HG03108 (cell line): Measurements from ENCODE around the gene SMIM14.
"Not testable (repeated sequence)": the region's sequence is repeated elsewhere in the genome, so short reads cannot be mapped to it uniquely, and the experiment has no call there.

Experiments used
- ATAC-seq: cut with Tn5 transposase; IDR thresholded peaks from one replicate; pipeline ENCODE4 v1.9.1; 2021; ENCODE audit warnings: moderate library complexity; ENCODE audit not compliant: unreplicated experiment

SMIM14 gene

DNA sequence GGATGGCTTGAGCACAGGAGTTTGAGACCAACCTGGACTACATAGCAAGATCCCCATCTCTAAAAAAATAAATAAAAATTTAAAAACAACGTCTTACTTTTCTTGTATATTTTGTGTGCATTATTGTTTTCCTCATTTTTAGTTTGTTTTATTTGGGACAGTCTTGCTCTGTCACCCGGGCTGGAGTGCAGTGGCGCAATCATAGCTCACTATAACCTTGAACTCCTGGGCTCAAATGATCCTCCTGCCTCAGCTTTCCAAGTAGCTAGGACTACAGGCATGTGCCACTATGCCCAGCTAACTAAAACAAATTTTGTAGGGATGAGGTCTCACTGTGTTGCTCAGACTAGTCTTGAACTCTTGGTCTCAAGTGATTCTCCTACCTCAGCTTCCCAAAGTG, 9.5 kb upstream of the SMIM14 start:
- ATAC-seq, result no peak

DNA sequence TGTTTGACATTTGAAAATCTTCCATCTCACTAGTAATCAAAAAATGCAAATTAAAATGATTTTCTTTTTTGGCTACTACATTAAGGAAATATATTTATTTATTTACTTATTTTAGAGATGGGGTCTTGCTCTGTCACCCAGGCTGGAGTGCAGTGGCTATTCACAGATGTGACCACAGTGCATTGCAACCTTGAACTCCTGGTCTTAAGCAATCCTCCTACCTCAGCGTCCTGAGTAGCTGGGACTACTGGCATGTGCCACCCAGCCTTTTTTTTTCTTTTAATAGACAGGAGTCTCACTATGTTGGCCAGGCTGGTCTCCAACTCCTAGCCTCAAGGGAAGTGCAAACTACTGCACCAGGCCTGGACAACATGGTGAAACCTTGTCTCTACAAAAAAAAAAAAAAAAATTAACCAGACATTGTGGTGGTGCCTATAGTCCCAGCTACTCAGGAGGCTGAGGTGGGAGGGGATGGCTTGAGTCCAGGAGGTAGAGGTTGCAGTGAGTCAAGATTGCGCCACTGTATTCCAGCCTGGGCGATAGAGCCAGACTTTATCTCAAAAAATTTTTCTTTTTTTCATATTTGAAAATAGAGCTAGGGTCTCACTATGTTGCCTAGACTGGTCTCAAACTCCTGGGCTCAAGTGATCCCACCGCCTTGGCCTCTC, 4.4 kb upstream of the SMIM14 start:
- no peak for ATAC-seq

DNA sequence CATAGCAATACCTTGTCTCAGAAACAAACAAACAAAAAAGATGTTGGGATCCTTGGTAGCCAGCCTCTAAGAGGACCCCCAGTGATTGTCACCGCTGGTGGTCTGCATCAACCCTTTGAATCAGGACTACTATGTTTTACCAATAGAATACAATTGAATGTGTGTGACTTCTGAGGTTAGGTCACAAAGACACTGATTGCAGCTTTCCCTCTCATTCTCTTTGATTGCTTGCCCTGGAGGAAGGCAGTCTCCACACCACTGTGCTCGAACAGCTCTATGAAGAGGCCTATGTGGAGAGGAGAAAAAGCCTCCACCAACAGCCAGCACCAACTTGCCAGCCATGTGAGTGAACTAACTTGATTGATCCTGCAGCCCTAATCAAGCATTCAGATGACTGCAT, 2.8 kb upstream of the SMIM14 start:
- no peak for ATAC-seq

DNA sequence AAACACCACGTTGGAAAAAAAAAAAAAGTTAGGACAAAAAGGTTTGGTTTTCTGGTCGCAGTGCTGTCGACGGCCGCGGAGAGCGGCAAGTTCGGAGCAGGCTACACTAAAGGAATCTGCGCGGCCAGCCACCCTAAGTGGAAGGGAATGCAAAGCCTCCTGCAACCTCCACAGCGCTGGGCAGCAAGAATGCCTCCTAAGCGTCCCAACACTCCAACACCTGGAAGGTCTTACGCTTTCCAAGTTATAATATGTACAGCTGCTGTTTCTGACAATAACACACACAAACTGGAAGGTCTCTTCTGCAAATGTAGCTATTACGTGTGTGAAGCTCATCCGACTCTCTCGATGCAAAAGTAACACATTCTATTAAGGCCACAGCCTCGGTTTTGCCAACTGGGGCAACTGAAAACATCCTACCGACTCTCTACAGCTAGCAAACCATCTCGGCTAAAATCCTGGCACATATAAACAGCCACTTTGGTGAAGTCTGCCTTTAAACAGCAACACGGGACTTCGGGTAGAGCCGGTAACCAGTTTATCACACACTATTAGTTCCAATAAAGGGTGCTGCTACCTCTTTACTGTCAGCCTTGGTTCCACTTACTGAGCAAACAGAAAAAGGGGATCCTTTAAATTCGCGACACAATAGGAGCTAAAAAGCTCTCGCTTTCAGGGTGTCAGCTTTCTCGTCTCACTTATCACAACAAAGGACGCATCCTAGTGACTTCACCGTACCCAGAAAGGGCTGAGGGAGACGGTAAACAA, 895 bp downstream of the SMIM14 start:
- no peak for ATAC-seq

DNA sequence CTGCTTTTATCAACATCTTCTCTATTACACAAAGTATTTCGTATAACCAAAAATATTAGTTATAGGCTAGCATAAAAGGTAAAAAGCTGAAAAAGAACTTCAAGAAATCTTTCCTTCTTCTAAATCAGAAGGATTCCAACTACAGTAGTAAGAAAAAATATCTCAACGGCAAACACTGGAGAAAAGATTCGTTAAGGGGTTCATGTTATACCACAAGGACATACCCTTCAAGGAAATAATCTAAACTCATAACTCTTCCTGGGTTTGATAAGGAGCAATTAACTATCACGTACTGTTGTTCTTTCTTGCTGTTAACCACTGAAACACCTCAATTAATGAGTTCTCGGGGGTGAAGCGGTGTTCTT, 1.5 kb downstream of the SMIM14 start:
- no peak for ATAC-seq

DNA sequence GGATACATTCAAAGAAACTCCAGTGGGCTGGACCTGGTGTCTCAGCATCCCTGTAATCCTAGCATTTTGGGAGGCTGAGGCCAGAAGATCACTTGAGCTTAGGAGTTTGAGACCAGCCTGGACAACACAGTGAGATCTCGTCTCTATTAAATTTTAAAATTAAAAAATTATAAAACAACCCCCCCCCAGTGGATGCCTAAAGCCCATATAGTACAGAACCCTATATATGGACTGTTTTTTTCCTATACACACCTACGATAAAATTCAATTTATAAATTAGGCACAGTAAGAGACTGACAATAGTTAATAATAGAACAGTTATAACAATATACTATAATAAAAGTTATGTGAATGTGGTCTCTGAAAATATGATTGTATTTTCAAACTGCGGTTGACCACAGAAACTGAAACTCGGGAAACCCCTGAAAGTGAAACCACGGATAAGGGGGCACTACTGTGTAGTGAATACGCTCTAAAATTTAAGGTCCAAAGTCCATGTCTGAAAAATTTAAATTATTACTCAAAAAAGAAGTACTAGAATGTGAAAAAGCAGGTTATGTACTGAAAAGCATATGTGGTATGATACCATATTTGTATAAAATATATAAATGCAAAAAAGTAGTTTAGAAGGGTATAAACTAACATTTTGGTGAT, 2.0 kb downstream of the SMIM14 start:
- ATAC-seq, result no peak

DNA sequence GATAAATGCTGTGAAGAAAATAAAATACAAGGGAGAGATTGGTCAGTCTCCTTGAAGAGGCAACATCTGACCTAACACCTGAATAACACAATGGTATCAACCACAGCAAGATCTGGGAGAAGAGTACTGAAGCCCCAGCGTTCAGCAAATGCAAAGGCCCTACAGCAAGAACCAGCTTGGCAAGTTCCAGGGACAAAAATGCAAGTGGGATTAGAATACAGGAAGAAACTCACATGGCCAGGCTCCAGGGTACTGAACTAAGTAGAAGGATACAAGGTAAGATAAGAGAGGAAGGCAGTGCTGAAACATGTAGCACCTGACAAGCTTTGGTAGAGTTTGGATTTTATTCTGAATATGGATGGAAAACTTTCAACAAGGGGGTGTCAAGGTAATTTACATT, 3.6 kb downstream of the SMIM14 start:
- no peak for ATAC-seq

DNA sequence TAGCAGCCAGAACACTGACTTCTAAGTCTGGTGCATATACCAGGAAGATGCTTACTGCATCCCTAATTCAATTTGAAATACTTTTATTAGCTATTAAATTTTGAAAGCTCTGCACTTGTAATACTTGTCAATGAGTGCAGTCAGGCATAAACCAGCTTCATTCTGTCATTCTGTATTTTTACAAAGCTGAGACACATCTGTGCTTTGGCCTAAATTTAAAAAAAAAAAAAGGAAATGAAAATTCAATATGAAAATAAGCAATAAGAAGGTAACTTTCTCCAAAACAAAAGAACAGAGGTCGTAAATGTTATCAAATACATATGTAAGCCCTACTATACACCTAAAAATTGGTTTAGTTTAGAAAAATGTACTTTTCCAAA, 7.0 kb downstream of the SMIM14 start:
- peak; percentile 61 for ATAC-seq

DNA sequence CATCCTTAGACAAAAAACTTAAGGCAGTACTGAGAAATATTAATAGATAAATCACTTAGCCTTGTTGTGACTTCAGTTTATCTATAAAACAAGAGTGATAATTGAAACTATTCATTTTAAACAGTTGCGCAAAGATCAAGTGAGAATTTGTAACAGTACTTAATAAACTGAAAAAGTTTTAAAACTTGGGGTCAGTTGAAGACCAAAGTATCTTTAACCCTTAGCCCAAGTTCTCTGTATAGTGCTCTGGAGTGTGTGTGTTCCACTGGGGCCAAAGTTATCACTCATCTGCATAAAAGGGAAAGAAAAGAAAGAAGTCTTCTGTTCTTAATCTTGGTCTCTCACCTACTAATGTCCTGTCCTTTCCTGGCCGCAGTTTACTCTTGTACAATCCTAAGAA, 11.3 kb downstream of the SMIM14 start:
- ATAC-seq, result no peak

DNA sequence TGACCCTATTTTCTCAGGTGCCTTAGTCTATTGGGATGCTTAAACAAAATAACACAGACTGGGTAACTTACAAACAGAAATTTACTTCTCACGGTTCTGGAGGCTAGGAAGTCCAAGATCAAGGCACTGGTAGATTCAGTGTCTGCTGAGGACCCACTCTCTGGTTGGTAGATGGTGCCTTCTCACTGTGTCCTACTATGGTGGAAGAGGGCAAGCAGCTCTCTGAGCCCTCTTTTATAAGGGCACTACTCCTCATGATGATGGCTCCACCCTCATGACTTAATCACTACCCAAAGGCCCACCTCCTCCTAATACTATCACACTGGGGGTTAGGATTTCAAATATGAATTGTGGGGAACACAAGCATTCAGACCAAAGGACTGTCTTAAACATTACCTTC, 11.8 kb downstream of the SMIM14 start:
- no peak for ATAC-seq

DNA sequence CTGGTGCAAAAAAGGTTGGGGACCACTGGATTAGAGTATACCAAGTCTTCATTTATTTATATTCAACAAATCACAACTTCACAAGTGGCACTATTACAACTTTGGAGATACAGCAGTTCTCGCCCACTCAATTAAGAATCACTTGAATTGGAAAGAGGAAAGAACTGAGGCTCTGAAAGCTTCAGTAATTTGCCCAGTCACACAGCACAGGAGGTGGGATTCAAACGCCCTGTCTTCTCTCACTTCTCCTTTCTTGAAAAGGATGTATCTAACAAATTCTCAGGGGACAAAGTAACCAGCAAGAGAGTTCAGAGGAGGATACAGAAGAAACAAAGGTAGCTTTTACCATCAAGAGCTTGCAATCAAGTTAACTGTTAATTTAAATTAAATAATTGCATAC, 12.4 kb downstream of the SMIM14 start:
- peak; percentile 53 for ATAC-seq

DNA sequence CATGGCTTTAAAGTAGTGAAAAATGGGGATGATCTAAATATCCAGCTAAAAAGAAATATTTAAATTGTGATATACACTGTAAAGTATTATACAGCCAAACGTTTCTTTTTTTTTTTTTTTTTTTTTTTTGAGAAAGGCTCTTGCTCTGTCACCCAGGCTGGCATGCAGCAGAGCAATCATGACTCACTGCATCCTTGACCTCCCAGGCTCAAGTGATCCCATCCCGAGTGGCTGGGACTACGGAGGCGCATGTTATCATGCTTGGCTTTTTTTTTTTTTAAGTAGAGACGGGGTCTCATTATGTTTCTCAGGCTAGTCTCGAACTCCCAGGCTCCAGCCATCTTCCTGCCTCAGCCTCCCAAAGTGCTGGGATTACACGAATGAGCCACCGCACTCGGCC, 17.1 kb downstream of the SMIM14 start:
- no peak for ATAC-seq

DNA sequence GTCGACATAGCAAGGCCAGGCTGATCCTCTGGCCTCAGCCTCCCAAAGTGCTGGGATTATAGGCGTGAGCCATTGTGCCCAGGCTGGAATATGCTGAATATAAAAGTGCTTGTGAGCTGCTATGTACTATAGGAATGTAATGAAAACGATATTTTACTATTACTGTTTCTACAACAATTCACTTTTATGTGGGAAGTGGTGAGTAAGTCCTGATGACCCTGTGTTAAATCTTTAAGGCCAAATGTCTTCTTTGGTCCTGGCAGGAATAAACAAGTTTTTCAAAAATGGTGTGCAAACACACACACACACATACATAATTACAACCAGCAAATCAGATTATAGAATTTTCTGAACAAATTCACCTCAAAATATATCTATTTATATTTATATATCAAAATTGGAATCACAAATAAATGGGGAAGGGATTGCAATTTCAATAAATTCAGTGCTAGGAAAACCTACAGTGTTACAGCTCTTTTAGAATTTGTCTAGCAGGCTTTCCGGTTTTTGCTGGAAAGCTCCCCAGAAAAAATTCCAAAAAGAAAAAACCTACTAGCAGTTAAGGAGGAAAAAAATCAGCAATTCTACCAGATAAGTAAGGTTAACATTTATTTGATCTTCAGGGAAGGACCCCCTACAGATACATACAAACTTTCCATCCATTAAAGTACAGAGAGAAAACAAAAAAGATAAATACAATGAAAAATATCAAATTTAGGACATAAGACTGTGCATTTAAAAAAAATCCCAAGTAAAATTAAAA, 17.9 kb downstream of the SMIM14 start:
- ATAC-seq, result no peak

DNA sequence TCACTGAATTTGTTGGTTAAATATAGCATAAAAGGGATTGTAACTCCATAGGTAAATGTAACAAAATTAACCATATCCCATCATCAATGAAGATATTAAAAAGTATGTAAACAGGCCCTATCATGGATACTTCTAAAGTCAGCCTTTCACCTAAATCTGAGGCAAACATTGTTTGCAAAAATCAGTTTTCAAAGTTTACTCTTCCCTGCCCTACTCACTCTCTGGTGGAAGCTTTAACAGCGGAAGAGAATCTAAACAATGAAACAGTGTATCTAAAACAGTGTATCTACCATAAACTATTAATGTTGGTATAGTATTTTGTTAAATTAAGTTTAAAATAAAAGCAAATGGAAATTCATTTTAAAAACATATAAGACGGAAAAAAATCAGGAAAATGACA, 21.1 kb downstream of the SMIM14 start:
- ATAC-seq, result no peak

DNA sequence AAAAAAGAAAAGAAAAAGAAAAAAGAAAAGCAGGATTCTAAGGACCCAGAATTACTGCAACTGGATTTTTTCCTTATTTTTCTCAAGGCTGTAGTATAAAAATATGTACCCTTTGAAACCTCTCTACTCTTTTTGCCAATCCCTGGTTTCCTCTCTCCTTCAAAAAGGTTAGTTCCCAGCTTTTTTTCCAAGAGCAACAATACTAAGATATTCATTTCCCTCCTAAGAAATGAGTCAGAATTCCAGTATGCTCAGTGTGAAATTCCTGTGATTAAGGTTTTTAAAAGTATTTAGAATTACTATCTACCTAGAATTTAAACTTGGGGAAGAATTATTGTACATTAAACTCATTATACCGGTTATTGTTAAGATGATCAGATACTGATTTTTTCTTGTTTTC, 22.0 kb downstream of the SMIM14 start:
- ATAC-seq, result no peak

DNA sequence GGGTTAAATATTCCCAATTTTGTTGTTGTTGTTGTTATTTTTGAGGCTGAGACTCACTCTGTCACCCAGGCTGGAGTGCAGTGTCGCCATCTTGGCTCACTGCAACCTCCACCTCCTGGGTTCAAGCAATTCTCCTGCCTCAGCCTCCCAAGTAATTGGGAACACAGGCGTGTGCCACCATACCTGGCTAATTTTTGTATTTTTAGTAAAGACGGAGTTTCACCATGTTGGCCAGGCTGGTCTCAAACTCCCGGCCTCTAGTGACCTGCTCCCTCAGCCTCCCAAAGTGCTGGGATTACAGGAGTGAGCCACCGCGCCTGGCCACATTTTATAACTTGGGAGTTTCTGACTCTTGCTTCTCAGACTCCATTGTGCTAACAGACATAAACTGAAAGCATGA, 22.6 kb downstream of the SMIM14 start:
- ATAC-seq, result not testable (repeated sequence)

DNA sequence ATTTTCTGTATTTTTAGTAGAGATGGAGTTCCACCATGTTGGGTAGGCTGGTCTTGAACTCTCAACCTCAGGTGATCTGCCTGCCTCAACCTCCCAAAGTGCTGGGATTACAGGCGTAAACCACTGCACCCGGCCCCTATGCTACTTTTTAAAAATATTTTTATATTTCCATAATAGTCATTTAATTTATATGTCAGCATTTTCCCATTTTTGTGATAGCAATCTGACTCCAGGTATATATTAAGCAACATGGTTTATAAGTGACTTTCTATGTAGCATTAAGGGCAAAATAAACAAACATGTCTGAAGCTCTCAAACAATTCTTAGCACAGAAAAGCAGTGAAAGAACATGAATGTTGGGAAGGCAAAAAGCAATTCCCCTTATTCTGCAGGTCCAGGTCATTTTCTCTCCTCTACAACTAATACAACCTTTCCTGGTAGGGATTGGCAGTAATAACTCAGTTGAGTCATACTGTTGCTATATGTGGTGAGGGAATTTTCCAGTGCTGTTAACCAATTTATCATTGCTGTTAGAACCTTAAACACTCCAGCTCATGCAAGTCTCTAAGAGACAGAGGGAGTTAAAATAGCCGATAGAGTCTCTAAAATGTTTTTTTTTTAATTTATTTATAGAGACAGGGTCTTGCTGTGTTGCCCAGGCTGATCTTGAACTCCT, 24.0 kb downstream of the SMIM14 start:
- no peak for ATAC-seq

DNA sequence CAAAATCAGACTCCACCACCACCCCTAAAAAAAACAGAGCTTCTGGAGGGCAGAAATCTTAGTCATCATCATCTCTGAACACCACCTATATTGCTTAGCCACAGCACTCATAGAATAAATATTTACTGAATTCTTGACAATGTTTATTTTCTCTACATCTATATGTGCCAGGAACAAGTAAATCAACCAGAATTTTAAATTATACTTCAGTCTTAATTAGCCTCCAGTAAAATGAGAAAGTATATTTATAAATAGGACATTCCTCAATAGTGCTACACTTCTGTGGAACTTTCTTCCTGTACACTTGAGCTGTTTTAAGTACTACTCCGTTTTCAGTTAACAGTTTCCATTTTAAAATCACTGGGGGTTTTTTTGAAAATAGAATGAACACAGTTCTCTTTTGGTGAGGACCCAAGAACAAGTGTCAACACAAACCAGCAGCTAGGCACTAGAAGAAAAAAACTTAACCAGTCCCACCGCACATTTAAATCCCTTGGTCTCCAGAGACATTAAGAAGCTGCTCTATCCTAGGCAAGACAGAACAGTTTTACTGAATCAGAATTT, 25.5 kb downstream of the SMIM14 start:
- peak; percentile 39 for ATAC-seq

DNA sequence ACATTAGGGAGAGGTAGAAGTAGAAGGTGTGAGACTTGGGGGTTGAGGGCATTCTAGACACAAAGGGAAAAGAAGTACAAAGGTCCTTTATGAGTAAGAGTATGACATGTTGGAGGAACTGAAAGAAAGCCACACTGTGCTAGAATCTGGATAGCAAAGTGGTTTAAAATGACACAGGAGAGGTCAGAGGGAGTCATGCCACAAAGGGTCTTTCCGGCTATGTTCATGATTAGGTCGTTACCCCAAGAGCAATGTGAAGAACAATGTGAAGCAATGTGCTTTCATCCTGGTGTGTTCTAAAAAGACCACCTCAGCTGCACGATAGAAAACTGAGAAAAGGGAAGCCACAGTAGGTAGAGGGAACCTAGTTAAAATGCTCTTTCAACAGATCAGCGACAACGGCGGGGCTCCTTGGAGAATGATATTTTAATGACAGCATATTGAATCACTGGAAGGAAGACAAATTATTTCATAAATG, 29.2 kb downstream of the SMIM14 start:
- peak; percentile 89 for ATAC-seq

DNA sequence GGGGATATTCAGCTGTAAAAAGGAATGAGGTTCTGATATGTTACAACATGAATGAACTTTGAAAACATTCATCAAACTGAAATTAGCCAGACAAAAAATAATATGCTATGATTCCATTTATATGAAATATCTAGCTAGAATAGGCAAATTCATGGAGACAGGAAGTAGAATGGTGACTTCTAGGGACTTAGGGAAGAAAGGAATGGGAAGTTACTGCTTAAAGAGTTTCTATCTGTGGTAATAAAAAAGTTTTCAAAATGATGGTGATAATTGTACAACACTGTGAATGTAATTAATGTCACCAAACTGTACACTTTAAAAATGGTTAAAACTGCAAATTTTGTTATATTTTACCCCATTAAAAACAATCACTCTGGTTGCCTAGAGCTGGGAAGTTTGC, 30.2 kb downstream of the SMIM14 start:
- ATAC-seq, result no peak

DNA sequence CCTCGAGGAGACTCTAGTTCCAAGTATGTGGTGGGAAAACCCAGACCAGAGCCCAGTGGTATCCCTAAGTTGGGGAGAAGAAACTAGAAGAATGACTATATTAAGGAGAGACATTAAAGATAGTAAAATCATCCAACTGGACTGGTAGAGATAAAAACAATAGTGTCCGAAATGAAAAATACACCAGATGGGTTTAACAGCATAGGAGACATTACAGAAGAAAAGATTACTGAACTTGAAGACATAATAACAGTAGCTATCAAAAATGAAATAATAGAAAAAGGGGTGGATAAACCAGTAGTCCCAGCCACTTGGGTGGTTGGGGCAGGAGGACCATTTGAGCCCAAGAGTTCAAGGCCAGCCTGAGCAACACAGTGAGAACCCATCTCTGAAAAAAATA, 31.9 kb downstream of the SMIM14 start:
- ATAC-seq, result no peak
